Measurements from ENCODE around the gene NXF1. TPM values are rescaled to one million over a fixed set of nuclear protein-coding genes. Genes with fewer than 3 reads are reported as not detected.

The NXF1 gene
- total RNA-seq (2013; cell fraction: nucleolus; rRNA removed) = 67.4 and 78.6 TPM in 2 replicates
- total RNA-seq (2014; rRNA removed) = 30.6 and 31.8 TPM in 2 replicates
- 22.4 and 28.0 TPM in 2 replicates for total RNA-seq (2014; rRNA removed; fragmentation: Illumina TruSeq; extraction: Trizol)
- 51.8 and 56.2 TPM in 2 replicates for total RNA-seq (2021)
- polyA plus RNA-seq (2011; ENCODE audit: low read depth) = 42.2 TPM
- polyA plus RNA-seq (2011; rRNA removed) = 8.9 and 20.7 TPM in 2 replicates
- 40.7 and 50.6 TPM in 2 replicates for polyA plus RNA-seq (2011; cell fraction: cytosol; rRNA removed)
- polyA plus RNA-seq (2011; cell fraction: nucleus; rRNA removed) = 196 and 244 TPM in 2 replicates
- polyA plus RNA-seq (2012) = 49.3 and 62.3 TPM in 2 replicates
- 74.9 and 84.9 TPM in 2 replicates for polyA plus RNA-seq (2014; fragmentation: Illumina TruSeq; extraction: Trizol)
- 10 to 100 TPM; 23.4 to 37.5 TPM for polyA plus RNA-seq (2014; fragmentation: Nextera tagmentation; extraction: Ambion mirVana)
- 43.7 and 64.1 TPM in 2 replicates for polyA plus RNA-seq (2014; rRNA removed)
- 10 to 100 TPM; 71.7 to 75.5 TPM for polyA plus RNA-seq (2016; fragmentation: Nextera tagmentation; extraction: Ambion mirVana)
- 21.9 and 22.9 TPM in 2 replicates for polyA minus RNA-seq (2011; rRNA and poly(A)+ RNA removed)
- polyA minus RNA-seq (2011; cell fraction: cytosol; rRNA and poly(A)+ RNA removed) = 13.2 and 14.7 TPM in 2 replicates
- polyA minus RNA-seq (2011; cell fraction: nucleus; rRNA and poly(A)+ RNA removed) = 26.2 and 37.8 TPM in 2 replicates
- percentile 89 among the genes with signal in this experiment for Bru-seq, nascent RNA
- BruChase-seq, experiment 1, labeled RNA remaining after a 6-hour chase = percentile 98 among the genes with signal in this experiment
- BruChase-seq, experiment 2, labeled RNA remaining after a 2-hour chase = percentile 98 among the genes with signal in this experiment
- long read RNA-seq, experiment 1, transcript NXF1-201 (21 exons, 2,346 nt) = major isoform, 10 of 19 reads
- long read RNA-seq, experiment 1, partial matches to known transcripts = 4 of 19 reads
- long read RNA-seq, experiment 1, other reads (novel, unspliced or antisense) = 5 of 19 reads
- long read RNA-seq, experiment 2, transcript NXF1-201 (21 exons, 2,346 nt) = major isoform, 219 of 264 reads
- long read RNA-seq, experiment 2, partial matches to known transcripts = 19 of 264 reads
- long read RNA-seq, experiment 2, other reads (novel, unspliced or antisense) = 26 of 264 reads

- Histone ChIP-seq H3K27ac (ENCODE audit: control insufficient read depth, insufficient read depth) (peak within 1 kb of the TSS; percentile 86), H4K20me1 (ENCODE audit: control insufficient read depth, insufficient read depth) (no peaks in the 10 kb centered on the region), H3K9me3 (replicated peaks; ENCODE audit: control insufficient read depth, insufficient read depth, low read length) (no peaks in the 10 kb centered on the region), H2AFZ (ENCODE audit: control insufficient read depth, low read depth, low read length) (peak within 1 kb of the TSS; percentile 94), H3K36me3 (ENCODE audit: control insufficient read depth in 2 of 2, insufficient read depth in 2 of 2, low read length in 1 of 2) (peaks cover 8 to 22% of the 10 kb centered on the region in 2 experiments), H3K9ac (ENCODE audit: control insufficient read depth, insufficient read depth, low read length) (peak within 1 kb of the TSS; percentile 95), H3K27me3 (replicated peaks in 1 of 2; ENCODE audit: control insufficient read depth in 2 of 2, insufficient read depth in 2 of 2, low read length in 1 of 2) (no peaks in the 10 kb centered on the region), H3K4me2 (ENCODE audit: control insufficient read depth, insufficient read depth) (peak within 1 kb of the TSS; percentile 91), H3K4me3 (peak within 1 kb of the TSS; percentile 85), H3K79me2 (ENCODE audit: control insufficient read depth, insufficient read depth, low read length) (peaks cover 25% of the 10 kb centered on the region), H3K4me1 (ENCODE audit: control insufficient read depth, insufficient read depth, low read length) (peaks cover 16% of the 10 kb centered on the region)
- peak; percentile 80 for DNase-seq (ENCODE audit: low read depth, low spot score)
- ATAC-seq = peak; percentile 89
- FAIRE-seq = peak; percentile 74
- ChIA-PET POLR2A (interaction anchor here (0.6 to 2.2 kb wide), 22 partner anchors 9 to 140 kb away, joined by 3 to 17 read pairs (median 5); partner anchors contain the start of genes C11orf98, CSKMT, HNRNPUL2 and STX5), RAD21 (ENCODE audit: unreplicated experiment) (interaction anchor here (0.9 to 2.0 kb wide), 8 partner anchors 18 to 76 kb away, joined by 3 to 9 read pairs (median 4); partner anchors contain the start of genes POLR2G, STX5, TEX54 and TMEM179B), SMC1A (ENCODE audit: uncharacterized antibody, unreplicated experiment) (interaction anchor here (0.8 to 2.1 kb wide), 9 partner anchors 11 to 77 kb away, joined by 3 to 10 read pairs (median 4); partner anchors contain the start of gene STX5), CTCF (interaction anchor here (0.9 to 1.9 kb wide), 7 partner anchors 11 to 124 kb away, joined by 3 to 15 read pairs (median 3); no protein-coding TSS in a partner anchor)
- BruUV-seq (replicated peaks) = no TSS peak
- in situ Hi-C loops (cut with MboI) (no loop called here), intact Hi-C loops (cut with micrococcal nuclease; ENCODE audit: unreplicated experiment) (loop anchor here (1.0 to 2.0 kb wide), 2 partner anchors 18 to 78 kb away; partner anchors contain the start of genes HNRNPUL2 and TMEM179B)
- 1% methylated on average over 77 of the region's 77 CpGs for WGBS (ENCODE audit: insufficient coverage, insufficient replicate concordance, low lambda C conversion rate, missing lambda C conversion rate)
- TF ChIP-seq NR2C1 (IDR thresholded peaks at IDR 0.05) (peak; percentile 38; the same call in 1 of the 2 replicates), MYC (IDR thresholded peaks at IDR 0.05; ENCODE audit: insufficient read depth, insufficient read length, insufficient replicate concordance, low read length, severe bottlenecking) (no peak), IRF5 (IDR thresholded peaks at IDR 0.05; ENCODE audit: borderline replicate concordance) (no peak), BCLAF1 (IDR thresholded peaks at IDR 0.05) (peak; percentile 66; the same call in 1 of the 2 replicates), JUND (IDR thresholded peaks at IDR 0.05; ENCODE audit: low read depth, low read length) (no peak), FOXK2 (IDR thresholded peaks at IDR 0.05) (0 out of 2 replicates have a peak, but pooled peaks have one; percentile 10), CBX3 (IDR thresholded peaks at IDR 0.05; ENCODE audit: borderline replicate concordance, low read depth) (no peak), RCOR1 (conservative IDR thresholded peaks at IDR 0.05; ENCODE audit: low read depth, low read length) (peak; percentile 60; the same call in 1 of the 2 replicates), BHLHE40 (IDR thresholded peaks at IDR 0.05; ENCODE audit: borderline replicate concordance in 1 of 2, low read depth in 2 of 2, low read length in 1 of 2) (peak; percentile 45 to 74; a peak in 2 of 4 replicates), ZBED1 (IDR thresholded peaks at IDR 0.05; ENCODE audit: borderline replicate concordance) (peak; percentile 57; the same call in 1 of the 2 replicates)
Observed at GRCh38 chr11:62805076-62805892, at the start of gene NXF1. Gene NXF1 (minus strand): TSS chr11:62805440. CDS start chr11:62805356, 84 bp downstream.
